Islet precursor cell (in vitro differentiated cells): Measurements from ENCODE around the gene HGFAC.

Source experiments
- DNase-seq: peaks from one replicate; pipeline ENCODE4 v3.0.0-alpha.2; 2018

The HGFAC gene

DNA sequence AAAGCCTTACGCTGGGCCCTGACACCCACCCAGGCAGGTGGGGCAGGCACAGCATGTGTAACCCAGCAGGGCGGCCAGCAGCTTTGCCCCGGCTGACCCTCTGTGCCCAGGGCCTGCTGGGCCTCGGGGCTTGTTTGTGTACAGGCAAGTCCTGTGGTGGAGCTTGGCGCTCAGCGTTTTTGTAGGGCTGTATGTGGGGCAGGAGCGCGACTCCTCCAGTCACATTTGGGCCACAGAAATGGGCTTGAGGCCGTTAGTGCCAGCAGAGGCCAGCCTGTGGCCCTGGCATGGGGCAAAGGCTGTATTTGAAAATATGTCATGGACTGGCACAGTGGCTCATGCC is 14.7 kb upstream of the HGFAC start:
- DNase-seq = no peak

DNA sequence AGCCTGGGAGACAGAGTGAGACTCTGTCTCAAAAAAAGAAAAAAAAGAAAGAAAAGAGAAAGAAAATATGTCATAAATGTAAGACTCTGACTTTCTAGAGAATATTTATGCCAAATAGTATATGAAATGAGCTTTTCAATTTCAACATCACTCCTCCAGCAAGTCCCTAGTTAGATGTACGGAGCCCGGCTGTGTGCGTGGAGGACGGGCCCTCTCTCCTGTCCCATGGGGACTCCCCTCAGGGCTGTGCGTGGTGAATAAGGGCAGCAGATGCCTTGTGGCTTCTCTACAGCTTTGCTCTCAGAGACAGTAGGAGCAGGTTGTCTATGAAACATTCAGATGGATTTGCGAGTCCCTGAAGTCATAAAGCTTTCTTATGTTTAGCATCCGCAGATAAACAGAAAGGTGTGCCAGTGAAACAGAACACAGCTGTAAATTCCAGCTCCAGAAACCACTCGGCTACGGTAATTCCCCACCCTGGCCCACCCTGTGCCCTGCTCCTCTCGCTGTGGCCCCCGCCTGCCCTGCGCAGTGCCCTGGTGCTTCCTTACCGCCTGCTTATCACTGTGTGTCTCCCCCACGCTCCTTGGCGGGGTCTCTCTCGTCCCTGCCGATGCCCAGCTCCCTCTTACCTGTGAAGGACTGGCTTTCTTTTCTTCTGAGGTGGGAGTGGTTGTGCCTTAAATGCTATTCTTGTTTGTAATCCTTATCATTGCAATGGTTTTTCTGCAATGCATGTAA is 13.9 kb upstream of the HGFAC start:
- no peak for DNase-seq

DNA sequence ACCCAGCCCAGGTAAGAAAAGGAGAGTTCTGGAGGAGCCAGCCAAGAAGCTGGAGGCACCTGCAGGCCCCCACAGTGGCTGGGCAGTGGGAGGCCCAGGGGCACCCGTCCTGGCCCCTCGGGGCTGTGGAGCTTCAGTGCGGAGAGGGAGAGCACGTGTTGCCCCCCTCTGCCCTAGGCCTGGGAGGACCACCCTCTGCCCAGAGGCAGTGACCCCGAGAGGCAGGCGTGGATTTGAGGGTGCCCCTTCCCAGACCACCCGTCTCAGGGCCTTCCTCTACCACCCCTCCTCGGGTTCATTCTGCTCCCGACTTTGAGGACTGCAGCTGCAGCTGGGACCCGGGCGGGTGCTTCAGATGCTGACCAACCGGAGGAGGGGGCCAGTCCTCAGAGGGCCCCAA is 12.1 kb upstream of the HGFAC start:
- DNase-seq = no peak

DNA sequence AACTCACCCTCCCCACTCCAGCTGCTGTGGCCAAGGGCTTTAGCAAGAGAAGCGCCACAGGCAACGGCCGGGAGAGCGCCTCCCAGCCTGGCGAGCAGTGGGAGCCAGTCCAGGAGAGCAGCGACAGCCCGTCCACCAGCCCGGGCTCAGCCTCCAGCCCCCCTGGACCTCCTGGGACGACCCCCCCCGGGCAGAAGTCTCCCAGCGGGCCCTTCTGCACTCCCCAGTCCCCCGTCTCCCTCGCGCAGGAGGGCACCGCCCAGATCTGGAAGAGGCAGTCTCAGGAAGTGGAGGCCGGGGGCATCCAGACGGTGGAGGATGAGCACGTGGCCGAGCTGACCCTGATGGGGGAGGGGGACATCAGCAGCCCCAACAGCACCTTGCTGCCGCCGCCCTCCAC is 11.2 kb upstream of the HGFAC start:
- no peak for DNase-seq

DNA sequence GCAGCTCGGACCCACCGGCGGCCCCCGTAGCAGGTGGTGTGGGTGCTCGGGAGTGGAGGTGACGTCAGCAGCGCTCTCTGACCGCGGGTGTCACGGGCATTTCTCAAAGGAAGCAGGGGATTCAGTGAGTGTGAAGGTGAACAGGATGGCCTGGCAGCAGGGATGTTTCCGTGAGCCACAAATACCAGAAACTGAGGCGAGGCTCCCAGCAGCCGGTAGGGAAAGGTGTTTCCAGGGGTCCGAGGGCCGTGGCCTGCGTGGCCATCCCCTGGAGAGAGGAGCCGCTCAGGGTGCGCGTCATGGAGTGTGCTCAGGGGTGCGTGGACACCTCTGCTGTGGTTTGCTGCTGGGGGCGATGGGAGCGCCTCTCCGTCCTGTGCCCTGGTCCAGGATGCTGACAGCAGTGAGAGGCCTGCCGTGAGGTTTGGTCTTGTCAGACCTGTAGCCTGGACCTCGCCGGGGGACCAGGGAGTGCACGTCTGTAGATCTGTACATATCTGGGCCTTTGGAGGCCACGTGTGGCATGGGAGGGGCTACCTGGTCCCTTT is 10.2 kb upstream of the HGFAC start:
- DNase-seq = no peak

DNA sequence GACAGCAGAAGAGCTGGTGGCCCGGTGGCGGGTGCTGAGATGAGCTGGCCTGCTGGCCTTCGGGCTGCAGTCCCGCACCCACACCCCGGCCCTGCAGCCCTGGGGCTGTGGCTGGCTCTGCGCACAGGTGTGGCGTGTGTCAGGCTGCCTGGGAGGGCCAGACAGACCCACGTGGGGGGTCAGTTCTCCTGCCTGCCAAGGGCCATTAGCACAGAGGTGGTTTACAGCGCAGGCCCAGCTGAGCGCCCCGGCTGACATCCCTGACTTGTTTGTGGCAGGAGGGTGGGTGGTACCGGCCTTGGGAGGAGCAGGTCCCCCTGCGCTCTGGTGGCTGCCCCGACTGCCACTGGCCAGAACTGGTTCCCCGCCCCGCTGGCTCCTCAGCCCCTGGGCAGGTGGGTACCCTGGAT is 9.4 kb upstream of the HGFAC start:
- no peak for DNase-seq

DNA sequence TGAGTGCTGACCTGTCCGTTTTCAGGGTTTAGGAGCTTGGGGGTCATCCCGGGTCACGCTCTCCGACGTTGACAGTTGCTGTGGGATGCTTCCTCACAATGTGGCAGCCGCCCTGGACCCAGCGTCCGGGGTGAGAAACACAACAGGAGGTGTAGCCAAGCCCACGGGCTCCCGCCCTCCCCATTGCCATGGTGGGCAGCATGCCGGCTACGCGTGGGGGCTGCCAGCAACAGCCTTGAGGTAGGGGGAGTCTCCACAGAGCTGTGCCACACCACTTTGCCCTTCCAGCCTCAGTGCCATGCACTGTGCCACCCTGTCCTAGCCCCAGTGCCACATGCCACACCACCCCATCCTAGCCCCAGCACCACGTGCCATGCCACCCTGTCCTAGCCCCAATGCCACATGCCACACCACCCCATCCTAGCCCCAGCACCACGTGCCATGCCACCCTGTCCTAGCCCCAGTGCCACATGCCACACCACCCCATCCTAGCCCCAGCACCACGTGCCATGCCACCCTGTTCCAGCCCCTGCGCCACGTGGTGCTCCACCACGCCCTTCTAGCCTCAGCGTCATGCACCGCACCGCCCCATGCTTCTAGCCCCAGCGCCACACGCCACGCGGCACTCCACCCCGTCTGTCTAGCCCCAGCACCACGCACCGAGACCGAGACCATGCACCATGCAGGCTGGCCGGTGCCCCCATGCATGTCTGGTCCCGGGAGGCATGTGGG is 8.5 kb upstream of the HGFAC start:
- DNase-seq = no peak

DNA sequence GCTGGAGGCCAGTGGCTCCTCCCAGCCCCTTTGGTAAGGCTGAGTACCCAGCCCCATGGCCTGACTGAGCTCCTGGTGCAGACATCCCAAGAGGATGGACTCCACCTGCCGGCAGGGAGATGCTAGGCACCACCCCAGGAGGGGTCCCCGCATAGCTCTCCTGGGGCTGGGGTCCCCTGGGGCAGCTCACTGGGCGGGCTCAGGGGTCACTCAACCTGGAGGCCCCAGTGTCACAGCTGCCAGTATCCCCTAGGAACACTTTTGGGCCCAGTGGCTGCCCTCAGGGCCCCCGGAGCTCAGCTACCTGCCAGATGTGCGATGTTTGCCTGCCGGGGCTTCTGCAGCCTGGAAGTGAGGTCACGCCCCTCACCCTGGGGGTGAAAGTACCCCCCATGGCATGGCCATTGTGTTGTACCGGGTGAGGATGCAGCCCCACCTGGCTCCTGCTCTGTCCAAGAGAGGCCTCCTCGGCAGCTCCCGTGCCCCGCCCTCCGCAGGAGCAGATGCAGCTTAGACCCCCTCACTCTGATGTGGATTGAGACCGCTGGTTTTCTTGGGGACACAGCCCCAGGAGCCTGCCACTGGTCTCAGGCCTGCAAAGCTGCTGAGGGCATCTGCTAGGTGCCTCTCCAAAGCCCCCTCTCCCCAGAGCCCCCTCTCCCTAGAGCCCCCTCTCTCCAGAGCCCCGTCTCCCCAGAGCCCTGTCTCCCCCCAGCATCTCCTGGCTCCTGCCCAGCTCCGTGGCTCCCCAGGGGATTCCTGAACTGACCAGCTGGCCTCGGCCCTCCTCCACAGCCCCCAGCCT is 6.7 kb upstream of the HGFAC start:
- no peak for DNase-seq

DNA sequence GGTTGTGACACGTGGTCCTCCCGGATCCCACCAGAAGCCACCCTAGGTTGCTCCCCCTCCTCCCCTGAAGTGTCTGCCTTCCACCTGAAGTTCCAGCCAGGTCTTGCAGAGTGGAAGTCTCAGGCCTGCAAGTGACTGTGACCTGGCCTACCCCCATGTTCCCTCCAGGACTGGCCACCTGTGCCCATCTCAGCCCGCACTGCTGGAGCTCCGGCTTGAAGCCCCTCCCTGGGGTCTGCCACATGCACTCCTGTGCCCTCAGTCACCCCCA is 6.1 kb upstream of the HGFAC start:
- no peak for DNase-seq

DNA sequence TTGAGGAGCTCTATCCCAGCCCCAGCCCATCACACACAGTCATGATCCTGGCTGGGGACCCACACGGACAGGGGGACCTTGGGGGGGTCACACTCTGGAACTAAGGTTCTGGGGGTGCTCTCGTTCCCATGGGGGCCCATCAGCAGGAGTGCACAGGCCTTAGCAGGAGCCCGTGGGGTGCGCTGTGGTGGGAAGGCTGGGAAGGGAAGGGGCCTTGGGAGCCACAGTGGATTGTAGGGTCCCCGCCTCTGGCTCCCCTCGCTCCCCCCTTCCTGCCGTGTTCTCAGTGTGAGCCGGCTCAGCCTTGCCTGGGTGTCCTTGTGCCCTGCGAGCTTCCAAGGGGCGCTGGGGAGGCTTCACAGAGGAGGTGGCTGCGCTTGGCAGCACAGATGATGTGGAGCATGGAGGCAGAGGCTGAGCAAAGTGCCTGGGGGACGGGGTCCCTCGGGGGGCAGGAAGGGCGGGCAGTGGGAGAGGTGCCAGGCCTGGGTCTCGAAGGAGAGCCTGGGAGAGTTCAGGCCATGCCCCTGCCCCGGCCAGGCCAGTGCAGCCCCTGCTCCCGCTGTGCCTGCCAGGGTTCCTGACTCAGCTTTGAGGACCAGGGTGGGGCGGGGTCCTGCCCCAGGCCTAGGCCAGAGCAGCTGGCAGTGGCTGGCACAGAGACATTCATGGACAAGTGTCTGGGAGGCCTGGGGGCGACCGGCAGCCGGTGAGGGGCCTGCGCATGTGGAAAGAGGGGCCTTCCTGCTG is 5.5 kb upstream of the HGFAC start:
- DNase-seq = no peak

DNA sequence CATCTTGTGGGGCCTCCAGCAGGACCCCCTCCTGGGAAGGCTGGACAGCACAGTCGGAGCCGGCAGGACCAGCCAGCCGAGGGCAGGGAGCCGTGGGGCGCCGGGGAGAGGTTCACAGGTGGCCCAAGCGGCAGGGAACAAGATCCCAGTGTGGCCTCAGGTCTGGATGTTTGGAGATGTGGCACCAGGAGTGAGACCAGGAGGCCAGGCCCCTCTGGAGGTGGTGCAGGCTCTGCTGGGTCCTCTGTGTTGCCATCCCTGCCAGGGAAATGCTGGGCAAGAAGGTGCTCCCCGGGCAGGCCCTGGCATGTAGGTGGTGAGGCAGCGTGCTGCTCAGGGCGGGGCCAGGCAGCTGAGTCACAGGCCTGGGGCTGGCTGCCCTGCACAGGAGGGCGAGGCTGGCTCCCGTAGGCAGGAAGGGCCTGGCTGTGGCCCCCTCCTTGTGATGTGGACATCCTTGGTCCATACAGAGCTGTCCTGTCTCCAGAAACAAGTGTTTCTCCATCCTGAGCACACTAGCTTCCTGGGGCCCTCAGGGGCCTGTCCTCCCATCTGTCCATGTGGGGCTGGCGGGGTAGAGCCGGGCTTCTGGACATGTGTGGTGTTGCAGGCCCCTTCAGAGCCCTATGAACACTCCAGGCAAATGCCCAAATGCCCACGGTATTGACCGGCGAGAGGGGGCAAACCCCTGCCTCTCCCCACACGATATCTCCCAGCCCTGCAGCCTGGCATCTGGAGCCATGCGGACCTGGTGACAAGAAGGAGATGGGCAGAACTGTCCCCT is 4.8 kb upstream of the HGFAC start:
- DNase-seq = no peak

DNA sequence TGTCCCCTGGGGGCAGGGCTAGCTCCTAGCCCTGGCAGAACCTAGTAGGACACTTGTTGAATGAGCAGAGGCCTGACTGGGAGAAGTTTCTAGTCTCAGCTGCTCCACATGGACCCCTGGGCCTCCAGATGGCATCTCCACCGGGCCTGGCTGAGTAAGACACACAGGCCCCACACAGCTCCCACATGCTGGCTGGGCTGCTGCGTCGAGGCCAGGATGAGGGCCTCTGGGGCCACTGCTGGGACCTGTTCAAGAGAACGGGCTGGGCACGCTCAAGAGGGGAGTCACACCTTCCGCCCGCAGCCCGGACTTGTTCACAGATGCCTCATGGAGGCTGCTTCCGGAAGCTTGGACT is 4.2 kb upstream of the HGFAC start:
- no peak for DNase-seq

DNA sequence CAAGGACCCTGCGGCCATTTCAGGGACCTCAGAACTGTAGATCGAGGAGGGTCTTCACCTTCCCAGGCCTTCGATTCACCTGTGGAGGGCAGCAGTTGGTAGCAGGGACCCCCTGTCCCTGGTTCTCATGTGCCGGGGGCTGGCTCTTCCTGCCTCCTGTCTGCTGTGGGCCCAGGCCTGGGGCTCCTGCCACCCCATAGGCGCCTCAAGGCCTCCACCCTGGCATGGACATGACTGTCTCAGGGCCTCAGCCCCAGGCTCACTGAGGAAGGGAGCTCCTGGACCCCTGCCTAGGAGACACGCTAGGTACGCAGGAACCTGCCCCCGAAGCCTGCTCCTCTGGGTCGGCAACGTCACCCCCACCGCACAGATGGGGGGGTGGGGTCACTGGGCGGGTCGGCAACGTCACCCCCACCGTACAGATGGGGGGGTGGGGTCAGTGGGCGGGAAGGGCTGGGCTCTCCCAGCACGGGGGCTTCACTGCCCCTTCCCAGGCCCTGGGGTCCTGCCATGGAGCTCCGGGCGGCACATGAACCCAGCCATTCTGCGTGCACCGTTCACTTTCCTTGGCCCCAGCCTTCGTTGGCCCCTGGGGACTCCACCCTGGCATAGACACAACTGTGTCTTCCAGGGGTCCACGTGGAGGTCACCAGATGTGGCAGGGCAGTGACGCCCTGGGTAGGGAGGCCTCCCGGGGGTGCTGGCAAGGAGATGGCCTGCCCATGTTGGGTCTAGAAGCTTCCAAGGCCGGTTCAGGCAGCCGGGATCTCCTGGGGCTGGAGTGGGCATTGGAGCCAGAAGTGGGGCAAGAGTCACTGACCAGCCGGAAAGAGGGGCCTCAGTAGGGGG is 3.5 kb upstream of the HGFAC start:
- no peak for DNase-seq

DNA sequence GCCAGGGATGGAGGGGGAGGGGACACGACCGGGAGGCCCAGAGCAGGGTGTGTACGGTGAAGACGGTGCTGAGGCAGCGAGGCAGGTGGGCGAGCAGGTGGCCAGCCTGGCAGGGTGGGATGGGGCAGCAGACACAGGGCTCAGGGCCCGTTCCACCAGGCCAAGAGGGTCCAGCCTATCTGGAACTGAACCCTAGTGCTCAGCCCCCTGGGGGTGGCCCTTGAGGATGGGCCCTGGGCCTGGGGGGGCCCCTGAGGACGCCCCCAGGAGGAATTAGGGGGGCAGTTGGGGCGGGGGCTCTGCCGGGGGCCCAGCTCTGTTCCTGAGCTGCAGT is 3.0 kb upstream of the HGFAC start:
- DNase-seq = no peak

DNA sequence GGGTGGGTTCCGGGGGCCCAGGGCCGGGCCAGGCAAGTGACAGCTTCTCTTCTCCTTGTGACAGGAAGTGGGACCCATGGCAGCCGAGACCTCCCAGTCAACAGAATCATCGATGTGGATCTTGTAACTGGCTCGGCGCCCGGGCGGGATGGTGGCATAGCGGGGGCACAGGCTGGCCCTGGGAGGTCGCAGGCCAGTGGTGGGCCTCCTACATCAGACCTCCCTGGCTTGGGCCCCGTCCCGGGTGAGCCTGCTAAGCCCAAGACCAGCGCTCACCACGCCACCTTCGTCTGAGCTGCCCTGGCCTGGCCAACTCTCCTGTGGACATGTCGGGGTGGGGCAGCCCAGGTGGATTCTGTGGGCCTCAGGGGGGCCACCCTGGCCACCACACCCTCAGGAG is 2.4 kb upstream of the HGFAC start:
- DNase-seq = no peak

DNA sequence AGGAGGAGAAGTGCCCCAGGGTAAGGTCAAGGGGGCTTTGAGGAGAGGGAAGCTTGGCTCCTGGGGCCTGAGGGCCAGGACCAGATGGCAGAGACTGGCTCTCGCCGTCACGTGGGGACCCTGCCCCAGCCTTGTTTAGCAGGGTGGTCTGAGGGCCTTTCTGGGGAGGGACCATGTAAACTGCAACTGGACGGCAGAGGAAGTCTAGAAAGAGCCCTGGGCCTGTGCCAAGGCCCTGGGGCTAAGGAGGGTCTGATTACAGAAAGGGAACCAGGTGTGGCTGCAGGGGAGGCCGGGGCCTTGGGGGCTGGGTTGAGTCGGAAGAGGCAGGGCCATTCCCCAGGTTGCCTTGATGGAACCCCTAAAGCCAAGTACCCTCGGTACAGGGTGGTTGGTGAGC is 1.8 kb upstream of the HGFAC start:
- no peak for DNase-seq

DNA sequence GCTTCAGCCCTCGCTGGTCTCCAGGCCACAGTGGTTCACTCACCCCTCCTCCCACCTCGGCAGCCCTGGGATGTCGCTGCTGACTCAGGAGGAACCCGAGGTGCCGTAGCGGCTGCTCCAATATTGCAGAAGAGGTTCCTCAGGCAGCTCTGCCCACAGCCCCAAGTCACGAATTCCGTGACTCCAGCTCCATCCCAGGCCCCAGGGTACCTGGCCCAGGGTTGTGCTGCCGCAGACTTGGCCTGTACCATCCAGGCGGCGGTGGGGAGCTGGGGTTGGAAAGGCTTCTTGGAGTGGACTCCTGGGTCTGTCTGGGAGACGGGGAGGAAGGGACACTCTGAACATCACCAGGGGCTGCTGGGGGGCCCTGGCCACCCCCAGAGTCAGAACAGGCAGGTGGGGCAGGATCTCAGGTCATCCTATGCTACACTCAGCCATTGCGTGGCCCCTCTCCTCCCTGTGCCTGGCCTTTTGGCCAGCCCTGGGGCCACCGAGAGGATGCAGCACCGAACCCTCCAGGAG is 728 bp upstream of the HGFAC start:
- no peak for DNase-seq

DNA sequence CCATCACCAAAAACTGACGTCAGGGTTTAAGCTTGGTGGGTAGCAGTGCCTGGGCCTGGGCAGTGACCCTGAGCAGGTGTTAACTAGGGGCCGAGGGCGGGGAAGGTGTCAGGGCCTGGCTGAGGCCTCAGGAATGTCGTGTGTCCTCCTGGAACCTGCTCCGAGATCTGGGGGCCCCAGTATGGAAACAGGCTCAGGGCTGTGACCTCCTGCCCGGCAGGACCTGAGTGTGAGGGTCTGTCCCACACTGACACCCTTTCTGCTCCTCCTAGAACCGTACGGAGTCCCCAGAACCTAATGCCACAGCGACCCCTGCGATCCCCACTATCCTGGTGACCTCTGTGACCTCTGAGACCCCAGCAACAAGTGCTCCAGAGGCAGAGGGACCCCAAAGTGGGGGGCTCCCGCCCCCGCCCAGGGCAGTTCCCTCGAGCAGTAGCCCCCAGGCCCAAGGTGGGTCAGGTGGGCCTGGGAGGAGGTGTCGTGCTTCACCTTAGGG is 741 bp downstream of the HGFAC start:
- DNase-seq = no peak

DNA sequence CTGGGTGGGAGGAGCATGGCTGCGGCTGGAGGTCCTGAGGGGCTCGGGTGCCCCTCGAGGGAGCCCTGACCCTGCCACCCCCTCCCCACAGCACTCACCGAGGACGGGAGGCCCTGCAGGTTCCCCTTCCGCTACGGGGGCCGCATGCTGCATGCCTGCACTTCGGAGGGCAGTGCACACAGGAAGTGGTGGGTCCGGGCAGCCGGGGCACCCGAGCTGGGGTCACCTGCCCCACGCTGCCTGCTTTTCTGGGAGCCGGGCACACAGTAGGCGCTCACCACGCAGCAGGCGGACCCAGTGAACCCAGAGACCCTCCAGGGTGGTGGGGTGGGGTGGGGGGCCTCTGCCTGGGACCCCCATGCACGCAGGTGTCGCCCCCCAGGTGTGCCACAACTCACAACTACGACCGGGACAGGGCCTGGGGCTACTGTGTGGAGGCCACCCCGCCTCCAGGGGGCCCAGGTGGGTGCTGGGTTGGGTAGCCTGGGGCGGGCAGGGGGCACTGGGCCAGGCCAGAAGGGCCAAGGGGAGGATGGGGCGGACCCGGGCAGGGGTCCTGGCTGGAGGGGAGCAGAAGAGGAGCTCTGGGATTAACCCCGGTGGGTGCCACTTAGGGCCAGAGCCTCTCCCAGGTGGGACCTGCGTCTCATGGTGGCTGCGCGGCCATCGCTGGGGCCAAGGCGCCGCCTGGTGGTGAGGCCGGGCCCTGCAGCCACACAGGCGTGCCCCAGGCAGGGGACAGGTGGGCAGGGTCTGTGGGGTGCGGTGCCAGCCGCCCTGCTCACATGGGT is 1.4 kb downstream of the HGFAC start:
- DNase-seq = no peak

DNA sequence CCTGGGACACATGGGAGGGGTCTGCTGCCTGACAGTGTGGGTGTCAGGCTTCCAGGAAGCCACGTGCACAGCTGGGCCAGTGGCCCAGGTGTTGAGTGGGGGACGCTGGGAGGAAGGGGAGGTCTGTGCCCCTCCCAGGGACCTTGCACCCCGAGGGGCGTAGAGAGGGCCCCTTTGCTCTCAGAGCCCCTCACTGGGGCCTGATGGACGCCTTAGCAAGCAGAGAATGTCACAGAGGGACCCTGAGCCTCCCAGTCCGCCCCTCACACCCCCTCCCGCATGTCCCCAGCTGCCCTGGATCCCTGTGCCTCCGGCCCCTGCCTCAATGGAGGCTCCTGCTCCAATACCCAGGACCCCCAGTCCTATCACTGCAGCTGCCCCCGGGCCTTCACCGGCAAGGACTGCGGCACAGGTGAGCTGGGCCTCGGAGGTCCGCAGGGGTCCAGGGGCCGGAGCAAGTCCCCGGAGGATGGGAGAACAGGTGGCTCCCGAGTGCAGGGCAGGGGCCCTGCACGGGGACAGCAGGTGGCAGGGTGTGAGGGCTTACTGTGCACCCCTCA is 2.1 kb downstream of the HGFAC start:
- no peak for DNase-seq
